ENCODE measurements around the gene ATG2A. TPM values are rescaled to one million over a fixed set of nuclear protein-coding genes. Genes with fewer than 3 reads are reported as not detected.

The ATG2A gene
- total and polyA plus RNA-seq, 9 of the 15 experiments (the other 6 are each of a cell fraction or from before 2014, with no cell fraction given) = 0.25 to 45.9 (median 5.2) TPM

DNA sequence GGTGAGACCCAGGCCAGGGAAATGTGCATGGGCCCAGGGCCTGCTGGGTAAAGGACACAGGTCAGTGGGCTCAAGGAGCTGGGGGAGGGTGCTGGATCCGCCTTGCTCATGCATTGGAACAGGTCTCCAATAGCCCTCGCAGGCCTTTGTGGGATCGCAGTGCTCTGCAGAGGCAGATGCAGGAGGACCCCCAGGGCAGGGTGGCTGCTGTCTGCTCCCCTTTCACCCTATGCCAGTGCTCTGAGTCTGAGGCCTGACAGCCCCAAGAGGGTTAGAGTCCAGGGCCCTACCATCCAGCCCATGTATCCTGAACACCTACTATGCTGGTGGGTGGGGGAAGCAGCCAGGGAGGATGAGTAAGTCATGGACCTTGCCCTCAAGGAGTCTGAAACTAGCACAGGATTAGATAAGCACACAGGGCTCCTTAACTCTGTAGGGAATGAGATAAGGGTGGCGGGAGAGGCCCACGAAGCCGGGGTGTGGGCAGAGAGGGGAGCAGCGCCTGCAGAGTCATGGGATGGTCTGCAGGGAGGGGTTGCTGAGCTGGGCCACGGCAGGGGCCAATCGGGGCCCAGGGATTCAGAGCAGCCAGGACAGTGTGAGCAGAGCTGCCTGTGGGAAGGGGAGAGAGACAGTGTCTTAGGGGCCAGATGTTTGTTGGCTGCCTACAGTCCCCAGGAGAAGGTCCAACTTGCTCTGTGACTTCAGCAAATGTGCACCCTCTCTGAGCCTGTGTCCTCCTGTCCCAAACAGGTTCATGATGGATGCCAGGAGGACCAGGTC is 28.1 kb downstream of the ATG2A start (continued):
- TF ChIP-seq CXXC5 (CRISPR knock-in tag; IDR thresholded peaks at IDR 0.05) (peak; percentile 94), RFX1 (IDR thresholded peaks at IDR 0.05) (no peak), ESRRB (CRISPR knock-in tag; IDR thresholded peaks at IDR 0.05; ENCODE audit: borderline replicate concordance) (no peak), NR2C2 (CRISPR knock-in tag; IDR thresholded peaks at IDR 0.05) (no peak), NR2C2 (tag; IDR thresholded peaks at IDR 0.05) (peak; percentile 21; the same call in 1 of the 2 replicates), KLF6 (CRISPR knock-in tag; IDR thresholded peaks at IDR 0.05; ENCODE audit: borderline replicate concordance) (no peak), ERF (CRISPR knock-in tag; IDR thresholded peaks at IDR 0.05) (peak; percentile 73; the same call in 1 of the 2 replicates), ZKSCAN8 (CRISPR knock-in tag; IDR thresholded peaks at IDR 0.05) (no peak), JUNB (CRISPR knock-in tag; conservative IDR thresholded peaks at IDR 0.05) (no peak), YY1 (IDR thresholded peaks at IDR 0.05; ENCODE audit: borderline replicate concordance in 1 of 3, control insufficient read depth in 1 of 3, extremely low read depth in 1 of 3, insufficient read depth in 3 of 3, insufficient read length in 1 of 3, insufficient replicate concordance in 2 of 3, low read depth in 1 of 3, low read length in 2 of 3) (no peak), ZNF551 (CRISPR knock-in tag; IDR thresholded peaks at IDR 0.05) (no peak), FOXA3 (CRISPR knock-in tag; conservative IDR thresholded peaks at IDR 0.05 in 1 of 2, IDR thresholded peaks at IDR 0.05 in 1 of 2) (no peak), RAD51 (IDR thresholded peaks at IDR 0.05; ENCODE audit: borderline replicate concordance, low read depth) (no peak; the same call in 1 of the 2 replicates), ZNF184 (CRISPR knock-in tag; IDR thresholded peaks at IDR 0.05) (no peak), KLF16 (IDR thresholded peaks at IDR 0.05) (peak; percentile 97), MED1 (CRISPR knock-in tag; IDR thresholded peaks at IDR 0.05; ENCODE audit: borderline replicate concordance) (no peak), ZNF766 (CRISPR knock-in tag; conservative IDR thresholded peaks at IDR 0.05) (peak; percentile 61)
- TF ChIP-seq, protein P1, sequence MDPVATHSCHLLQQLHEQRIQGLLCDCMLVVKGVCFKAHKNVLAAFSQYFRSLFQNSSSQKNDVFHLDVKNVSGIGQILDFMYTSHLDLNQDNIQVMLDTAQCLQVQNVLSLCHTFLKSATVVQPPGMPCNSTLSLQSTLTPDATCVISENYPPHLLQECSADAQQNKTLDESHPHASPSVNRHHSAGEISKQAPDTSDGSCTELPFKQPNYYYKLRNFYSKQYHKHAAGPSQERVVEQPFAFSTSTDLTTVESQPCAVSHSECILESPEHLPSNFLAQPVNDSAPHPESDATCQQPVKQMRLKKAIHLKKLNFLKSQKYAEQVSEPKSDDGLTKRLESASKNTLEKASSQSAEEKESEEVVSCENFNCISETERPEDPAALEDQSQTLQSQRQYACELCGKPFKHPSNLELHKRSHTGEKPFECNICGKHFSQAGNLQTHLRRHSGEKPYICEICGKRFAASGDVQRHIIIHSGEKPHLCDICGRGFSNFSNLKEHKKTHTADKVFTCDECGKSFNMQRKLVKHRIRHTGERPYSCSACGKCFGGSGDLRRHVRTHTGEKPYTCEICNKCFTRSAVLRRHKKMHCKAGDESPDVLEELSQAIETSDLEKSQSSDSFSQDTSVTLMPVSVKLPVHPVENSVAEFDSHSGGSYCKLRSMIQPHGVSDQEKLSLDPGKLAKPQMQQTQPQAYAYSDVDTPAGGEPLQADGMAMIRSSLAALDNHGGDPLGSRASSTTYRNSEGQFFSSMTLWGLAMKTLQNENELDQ (CRISPR knock-in tag; IDR thresholded peaks at IDR 0.05; ENCODE audit: borderline replicate concordance) = no peak
- TF ChIP-seq, protein P2, sequence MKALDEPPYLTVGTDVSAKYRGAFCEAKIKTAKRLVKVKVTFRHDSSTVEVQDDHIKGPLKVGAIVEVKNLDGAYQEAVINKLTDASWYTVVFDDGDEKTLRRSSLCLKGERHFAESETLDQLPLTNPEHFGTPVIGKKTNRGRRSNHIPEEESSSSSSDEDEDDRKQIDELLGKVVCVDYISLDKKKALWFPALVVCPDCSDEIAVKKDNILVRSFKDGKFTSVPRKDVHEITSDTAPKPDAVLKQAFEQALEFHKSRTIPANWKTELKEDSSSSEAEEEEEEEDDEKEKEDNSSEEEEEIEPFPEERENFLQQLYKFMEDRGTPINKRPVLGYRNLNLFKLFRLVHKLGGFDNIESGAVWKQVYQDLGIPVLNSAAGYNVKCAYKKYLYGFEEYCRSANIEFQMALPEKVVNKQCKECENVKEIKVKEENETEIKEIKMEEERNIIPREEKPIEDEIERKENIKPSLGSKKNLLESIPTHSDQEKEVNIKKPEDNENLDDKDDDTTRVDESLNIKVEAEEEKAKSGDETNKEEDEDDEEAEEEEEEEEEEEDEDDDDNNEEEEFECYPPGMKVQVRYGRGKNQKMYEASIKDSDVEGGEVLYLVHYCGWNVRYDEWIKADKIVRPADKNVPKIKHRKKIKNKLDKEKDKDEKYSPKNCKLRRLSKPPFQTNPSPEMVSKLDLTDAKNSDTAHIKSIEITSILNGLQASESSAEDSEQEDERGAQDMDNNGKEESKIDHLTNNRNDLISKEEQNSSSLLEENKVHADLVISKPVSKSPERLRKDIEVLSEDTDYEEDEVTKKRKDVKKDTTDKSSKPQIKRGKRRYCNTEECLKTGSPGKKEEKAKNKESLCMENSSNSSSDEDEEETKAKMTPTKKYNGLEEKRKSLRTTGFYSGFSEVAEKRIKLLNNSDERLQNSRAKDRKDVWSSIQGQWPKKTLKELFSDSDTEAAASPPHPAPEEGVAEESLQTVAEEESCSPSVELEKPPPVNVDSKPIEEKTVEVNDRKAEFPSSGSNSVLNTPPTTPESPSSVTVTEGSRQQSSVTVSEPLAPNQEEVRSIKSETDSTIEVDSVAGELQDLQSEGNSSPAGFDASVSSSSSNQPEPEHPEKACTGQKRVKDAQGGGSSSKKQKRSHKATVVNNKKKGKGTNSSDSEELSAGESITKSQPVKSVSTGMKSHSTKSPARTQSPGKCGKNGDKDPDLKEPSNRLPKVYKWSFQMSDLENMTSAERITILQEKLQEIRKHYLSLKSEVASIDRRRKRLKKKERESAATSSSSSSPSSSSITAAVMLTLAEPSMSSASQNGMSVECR (CRISPR knock-in tag; IDR thresholded peaks at IDR 0.05) = no peak
- TF ChIP-seq, protein P3, sequence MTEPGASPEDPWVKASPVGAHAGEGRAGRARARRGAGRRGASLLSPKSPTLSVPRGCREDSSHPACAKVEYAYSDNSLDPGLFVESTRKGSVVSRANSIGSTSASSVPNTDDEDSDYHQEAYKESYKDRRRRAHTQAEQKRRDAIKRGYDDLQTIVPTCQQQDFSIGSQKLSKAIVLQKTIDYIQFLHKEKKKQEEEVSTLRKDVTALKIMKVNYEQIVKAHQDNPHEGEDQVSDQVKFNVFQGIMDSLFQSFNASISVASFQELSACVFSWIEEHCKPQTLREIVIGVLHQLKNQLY (CRISPR knock-in tag; conservative IDR thresholded peaks at IDR 0.05) = no peak

Data from K562 (cell line).